GM12864 (cell line): ENCODE measurements around the gene BMERB1.
"Not testable (repeated sequence)": the region's sequence is repeated elsewhere in the genome, so short reads cannot be mapped to it uniquely, and the experiment has no call there.

ENCODE experiments used
- DNase-seq: peaks from one replicate; pipeline ENCODE4 v3.0.0-alpha.2; 2011; ENCODE audit warnings: low read depth
- H3K4me3 ChIP-seq: 2 replicates; pipeline ENCODE4 v1.5.1; 2011; ENCODE audit warnings: mild to moderate bottlenecking, low read depth, low read length, control low read depth
- CTCF ChIP-seq: IDR thresholded peaks from 2 replicates; pipeline ENCODE4 v1.5.1; 2011; ENCODE audit warnings: low read depth, mild to moderate bottlenecking, moderate library complexity, low read length, control low read depth, inconsistent platforms; ENCODE audit errors: missing control alignments

The BMERB1 gene

GRCh38 chr16:15450624-15451023, 16.2 kb downstream of the BMERB1 start:
- TF ChIP-seq CTCF = no peak
- no peak for DNase-seq
- H3K4me3 ChIP-seq = no peak overlapping the region

DNA sequence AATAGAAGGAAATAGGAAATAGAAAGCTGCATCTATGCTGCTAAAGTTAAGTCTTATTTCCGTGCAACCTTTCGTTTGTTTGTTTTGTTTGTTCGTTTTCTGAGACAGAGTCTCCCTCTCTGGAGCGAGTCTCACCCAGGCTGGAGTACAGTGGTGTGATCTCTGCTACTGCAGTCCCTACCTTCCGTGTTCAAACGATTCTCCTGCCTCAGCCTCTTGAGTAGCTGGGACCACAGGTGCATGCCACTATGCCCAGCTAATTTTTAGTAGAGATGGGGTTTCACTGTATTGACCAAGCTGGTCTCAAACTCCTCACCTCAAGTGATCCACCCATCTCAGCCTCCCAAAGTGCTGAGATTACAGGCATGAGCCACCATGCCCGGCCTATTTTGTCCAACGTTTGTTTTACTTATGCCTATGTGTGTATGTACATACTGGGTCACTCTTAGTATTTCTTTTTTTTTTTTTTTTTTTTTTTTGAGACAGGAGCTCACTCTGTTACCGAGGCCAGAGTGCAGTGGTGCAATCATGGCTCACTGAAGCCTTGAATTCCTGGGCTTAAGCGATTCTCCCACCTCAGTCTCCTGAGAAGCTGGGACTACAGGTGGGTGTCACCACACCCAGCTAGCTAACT, 16.8 kb downstream of the BMERB1 start:
- no peak for TF ChIP-seq CTCF
- no peak for DNase-seq
- no peak overlapping the region for H3K4me3 ChIP-seq

DNA sequence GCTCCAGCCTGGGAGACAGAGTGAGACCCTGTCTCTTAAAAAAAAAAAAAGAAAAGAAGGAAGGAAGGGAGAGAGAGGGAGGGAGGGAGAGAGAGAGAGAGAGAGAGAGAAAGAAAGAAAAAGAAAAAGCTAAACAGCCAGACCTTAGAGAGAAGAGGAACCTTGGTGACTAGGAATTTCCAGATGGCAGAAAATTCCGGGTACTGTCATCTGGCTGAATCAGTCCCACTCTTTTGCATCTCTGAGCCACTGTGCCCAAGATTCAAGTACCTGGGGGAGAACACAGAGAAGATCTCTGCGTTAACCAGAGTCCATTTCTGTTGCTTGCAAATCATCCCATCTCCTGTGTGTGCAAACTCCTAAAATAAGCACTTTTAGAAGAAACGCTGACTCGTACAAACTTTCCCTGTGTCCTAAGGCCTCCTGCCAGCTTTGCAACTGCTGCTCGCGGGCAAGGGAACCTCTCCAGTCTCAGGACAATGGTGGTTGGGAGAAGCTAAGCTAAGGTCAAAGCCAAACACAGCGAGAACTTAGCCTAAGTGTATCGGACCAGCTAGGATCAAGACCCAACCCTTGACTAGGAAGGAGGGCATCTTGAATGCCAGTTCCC, 18.0 kb downstream of the BMERB1 start:
- TF ChIP-seq CTCF = no peak
- DNase-seq = no peak
- no peak overlapping the region for H3K4me3 ChIP-seq

GRCh38 chr16:15453296-15453695, 18.9 kb downstream of the BMERB1 start:
- not testable (repeated sequence) for H3K4me3 ChIP-seq

GRCh38 chr16:15454933-15455332, 20.5 kb downstream of the BMERB1 start:
- DNase-seq, H3K4me3 ChIP-seq: not testable (repeated sequence)

More at GRCh38 chr16:15453296-15453695, 18.9 kb downstream of the BMERB1 start:
- DNase-seq = not testable (repeated sequence)

DNA sequence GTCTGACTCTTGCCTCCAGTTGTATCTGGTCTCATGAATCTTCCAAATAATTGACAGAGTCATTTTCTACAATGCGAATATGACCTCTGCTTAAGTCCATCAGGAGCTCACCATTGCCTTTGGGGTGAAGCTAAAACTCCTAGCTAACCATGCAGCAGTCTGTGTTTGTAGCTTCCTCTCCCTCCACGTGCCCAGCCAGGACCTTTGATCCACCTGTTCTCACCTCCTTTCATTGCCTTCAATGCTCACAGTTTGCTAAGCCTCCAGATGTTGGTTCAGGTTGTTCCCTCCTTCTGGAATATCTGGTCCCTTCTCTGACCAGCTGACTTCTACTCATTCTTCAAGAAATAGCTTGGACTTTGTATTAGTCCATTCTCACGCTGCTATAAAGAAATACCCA, 23.0 kb downstream of the BMERB1 start:
- DNase-seq = no peak
- no peak for TF ChIP-seq CTCF
- H3K4me3 ChIP-seq = no peak overlapping the region

DNA sequence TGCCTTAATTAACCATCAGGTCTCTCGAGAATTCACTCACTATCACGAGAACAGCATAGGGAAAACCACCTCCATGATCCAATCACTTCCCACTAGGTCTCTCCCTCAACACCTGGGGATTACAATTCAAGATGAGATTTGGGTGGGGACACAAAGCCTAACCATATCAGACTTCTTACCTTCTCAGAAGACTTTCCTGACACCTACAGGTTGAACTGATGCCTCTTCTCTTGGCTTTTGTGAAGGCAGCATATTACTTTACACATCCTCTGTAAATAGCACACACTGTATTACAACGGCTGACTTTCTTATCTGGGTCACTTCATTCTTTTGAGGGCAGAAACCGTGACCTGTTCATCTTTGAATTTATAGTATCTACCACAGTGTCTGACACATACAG, 23.6 kb downstream of the BMERB1 start:
- no peak for DNase-seq
- no peak for TF ChIP-seq CTCF
- H3K4me3 ChIP-seq = no peak overlapping the region

DNA sequence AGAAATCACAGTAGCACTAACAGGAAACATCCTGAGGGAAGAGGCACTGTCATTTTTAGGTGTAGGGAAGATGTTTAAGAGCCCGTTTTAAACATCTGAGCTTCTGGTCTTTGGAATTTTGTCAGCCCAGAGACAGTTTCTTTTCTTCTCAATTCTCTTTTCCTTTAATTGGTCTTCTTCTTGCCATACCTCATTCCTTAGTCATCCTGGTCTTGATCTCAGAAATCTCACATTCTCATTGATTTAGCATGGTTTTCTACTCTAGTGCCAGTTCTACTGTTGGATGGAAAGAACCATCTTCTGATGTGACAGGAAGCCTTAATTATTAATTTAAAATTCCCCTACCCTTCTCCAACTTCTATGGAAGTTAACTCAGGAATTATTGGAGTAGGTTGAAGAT, 25.4 kb downstream of the BMERB1 start:
- DNase-seq = no peak
- no peak for TF ChIP-seq CTCF

More for the DNA sequence above, 25.4 kb downstream of the BMERB1 start:
- no peak overlapping the region for H3K4me3 ChIP-seq
